Thyroid gland (tissue), 4 donors: ENCODE results near the gene ANO1. TPM values are rescaled to one million over a fixed set of nuclear protein-coding genes. Genes with fewer than 3 reads are reported as not detected.

Experiments used
- DNase-seq, 2 donors: peaks; one replicate each; pipeline ENCODE4 v3.0.0-alpha.2; 2019
- H3K27ac ChIP-seq, 3 donors: fragments of 200-600 bp; sonication (generic); 1 replicate in 2 of 3; 2 replicates in 1 of 3; pipeline ENCODE4 v1.5.1; 2016 to 2019; ENCODE audit warnings: mild to moderate bottlenecking in 1 of 3, moderate library complexity in 1 of 3
- H3K27me3 ChIP-seq: fragments of 200-600 bp; sonication (generic); one replicate; pipeline ENCODE4 v1.5.1; 2019
- H3K36me3 ChIP-seq, 2 donors: fragments of 200-600 bp; sonication (generic); one replicate each; pipeline ENCODE4 v1.5.1; 2016 to 2019
- H3K4me1 ChIP-seq, 2 donors: fragments of 200-600 bp; sonication (generic); one replicate each; pipeline ENCODE4 v1.5.1; 2017 to 2019
- H3K4me3 ChIP-seq, 3 donors: fragments of 200-600 bp; sonication (generic); replicated peaks in 1 of 3; 1 replicate in 2 of 3; 2 replicates in 1 of 3; pipeline ENCODE4 v1.5.1; 2016; ENCODE audit warnings: mild to moderate bottlenecking in 1 of 3
- H3K9me3 ChIP-seq: fragments of 200-600 bp; sonication (generic); one replicate; pipeline ENCODE4 v1.5.1; 2017
- POLR2A ChIP-seq, 2 donors: fragments of 450-650 bp; IDR thresholded peaks; one replicate each; pipeline ENCODE4 v1.6.1; 2017; ENCODE audit warnings: antibody characterized with exemption in 2 of 2, mild to moderate bottlenecking in 2 of 2, moderate library complexity in 1 of 2
- WGBS, 2 donors: methylation state at CpG; one replicate each; pipeline ENCODE4 v1.1.5; 2017; 5-methylcytosine and 5-hydroxymethylcytosine counted together
- intact Hi-C: fragments of 100-400 bp; cut with DNase I; formaldehyde crosslinking; loops from one replicate; pipeline ENCODE4 v1.15.1; 2023
- total RNA-seq, 4 donors: library from RNA; depleted of rRNA; stranded (reverse); fragments of >200 nt; gene quantifications; one replicate each; pipeline ENCODE4 v1.2.3, GENCODE V29; 2016
- TF ChIP-seq, protein P1 (sequence below), 6 experiments: fragments of 200-600 bp in 3 of 6; fragments of 450-650 bp in 3 of 6; sonication (generic) in 3 of 6; IDR thresholded peaks; one replicate each; pipeline ENCODE4 v1.5.1; 2016 to 2019; ENCODE audit warnings: antibody characterized with exemption in 6 of 6, mild to moderate bottlenecking in 2 of 6, inconsistent platforms in 1 of 6, moderate library complexity in 1 of 6

The ANO1 gene
- total RNA-seq, 4 donors from 2014 or later, result 25.8 to 56.2 (median 35.3) TPM

DNA sequence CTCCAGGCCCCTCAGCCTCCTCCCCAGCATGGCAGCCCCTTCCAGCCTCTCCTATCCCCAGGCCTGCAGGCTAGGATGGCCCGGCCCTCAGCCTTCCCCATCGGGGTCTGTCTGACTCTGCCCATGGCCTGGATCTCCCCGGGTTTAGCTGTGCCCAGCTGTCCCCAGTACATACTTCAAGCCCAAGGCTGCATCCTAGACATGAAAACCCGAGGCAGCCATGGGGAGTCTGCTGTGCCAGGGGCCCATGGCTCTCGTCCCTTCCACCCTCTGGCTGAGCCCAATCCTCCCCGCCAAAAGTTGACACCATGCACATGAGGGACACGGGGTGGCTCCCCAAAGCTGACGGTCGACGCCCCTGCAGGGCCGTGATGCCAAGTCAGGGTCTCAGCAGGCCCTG, 102.8 kb downstream of the ANO1 start:
- H3K27me3 ChIP-seq, result no peaks in the 10 kb centered on the region
- no peak overlapping the region for H3K27ac ChIP-seq
- no peak for TF ChIP-seq POLR2A (IDR thresholded peaks at IDR 0.05)
- TF ChIP-seq, protein P1, sequence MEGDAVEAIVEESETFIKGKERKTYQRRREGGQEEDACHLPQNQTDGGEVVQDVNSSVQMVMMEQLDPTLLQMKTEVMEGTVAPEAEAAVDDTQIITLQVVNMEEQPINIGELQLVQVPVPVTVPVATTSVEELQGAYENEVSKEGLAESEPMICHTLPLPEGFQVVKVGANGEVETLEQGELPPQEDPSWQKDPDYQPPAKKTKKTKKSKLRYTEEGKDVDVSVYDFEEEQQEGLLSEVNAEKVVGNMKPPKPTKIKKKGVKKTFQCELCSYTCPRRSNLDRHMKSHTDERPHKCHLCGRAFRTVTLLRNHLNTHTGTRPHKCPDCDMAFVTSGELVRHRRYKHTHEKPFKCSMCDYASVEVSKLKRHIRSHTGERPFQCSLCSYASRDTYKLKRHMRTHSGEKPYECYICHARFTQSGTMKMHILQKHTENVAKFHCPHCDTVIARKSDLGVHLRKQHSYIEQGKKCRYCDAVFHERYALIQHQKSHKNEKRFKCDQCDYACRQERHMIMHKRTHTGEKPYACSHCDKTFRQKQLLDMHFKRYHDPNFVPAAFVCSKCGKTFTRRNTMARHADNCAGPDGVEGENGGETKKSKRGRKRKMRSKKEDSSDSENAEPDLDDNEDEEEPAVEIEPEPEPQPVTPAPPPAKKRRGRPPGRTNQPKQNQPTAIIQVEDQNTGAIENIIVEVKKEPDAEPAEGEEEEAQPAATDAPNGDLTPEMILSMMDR (IDR thresholded peaks at IDR 0.05), result no peak
- H3K36me3 ChIP-seq, result no peaks in the 10 kb centered on the region
- DNase-seq, result no peak
- no peaks in the 10 kb centered on the region for H3K4me1 ChIP-seq
- H3K4me3 ChIP-seq, result no peak overlapping the region
- H3K9me3 ChIP-seq, result no peaks in the 10 kb centered on the region
- 88 to 91% methylated on average over 3 to 6 of the region's 11 CpGs for WGBS, 2 donors
- intact Hi-C loops, result no loop called here

DNA sequence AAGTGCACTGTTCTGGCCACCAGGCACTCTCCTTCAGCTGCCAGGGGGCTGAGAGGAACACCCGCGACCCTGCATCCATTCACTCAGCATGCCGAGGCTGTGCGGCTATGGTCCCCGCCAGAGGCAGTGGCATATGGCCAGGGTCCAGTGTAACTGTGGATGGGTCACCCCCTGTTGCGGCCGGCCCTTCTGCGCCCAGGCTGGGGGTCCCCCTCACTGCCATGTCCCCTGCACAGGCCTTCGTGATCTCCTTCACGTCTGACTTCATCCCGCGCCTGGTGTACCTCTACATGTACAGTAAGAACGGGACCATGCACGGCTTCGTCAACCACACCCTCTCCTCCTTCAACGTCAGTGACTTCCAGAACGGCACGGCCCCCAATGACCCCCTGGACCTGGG, 104.1 kb downstream of the ANO1 start:
- 93% methylated on average over 18 of the region's 18 CpGs for WGBS, 2 donors
- Histone ChIP-seq H3K27me3 (no peaks in the 10 kb centered on the region), H3K4me3 (no peak overlapping the region), H3K9me3 (no peaks in the 10 kb centered on the region), H3K27ac (no peak overlapping the region), H3K4me1 (no peaks in the 10 kb centered on the region), H3K36me3 (no peaks in the 10 kb centered on the region)
- no peak for DNase-seq
- intact Hi-C loops, result no loop called here
- TF ChIP-seq, protein P1 (IDR thresholded peaks at IDR 0.05), result no peak
- TF ChIP-seq POLR2A (IDR thresholded peaks at IDR 0.05), result no peak

DNA sequence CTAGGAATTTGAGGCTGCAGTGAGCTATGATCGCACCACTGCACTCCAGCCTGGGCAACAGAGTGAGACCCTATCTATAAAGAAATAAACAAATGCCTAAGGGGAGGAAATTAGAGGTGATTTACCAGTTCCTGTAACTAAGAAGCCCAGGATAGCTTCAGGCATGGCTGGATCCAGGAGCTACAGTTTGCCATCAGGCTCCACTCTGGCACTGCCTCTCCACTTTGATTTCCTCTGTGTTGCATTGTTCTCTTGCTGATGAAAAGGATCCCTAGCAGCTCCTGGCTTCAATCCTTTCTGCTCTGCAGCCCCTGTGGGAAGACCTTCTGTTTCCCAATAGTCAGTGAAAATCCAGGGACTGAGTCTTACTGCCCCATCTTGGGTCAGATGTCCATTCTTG, 104.9 kb downstream of the ANO1 start:
- no peaks in the 10 kb centered on the region for H3K9me3 ChIP-seq
- H3K36me3 ChIP-seq, result peaks cover 0 to 3% of the 10 kb centered on the region in 2 donors
- intact Hi-C loops, result no loop called here
- WGBS, 2 donors, result 100% methylated on average over 1 of the region's 1 CpG
- no peaks in the 10 kb centered on the region for H3K4me1 ChIP-seq
- no peak overlapping the region for H3K4me3 ChIP-seq
- DNase-seq, result no peak
- H3K27me3 ChIP-seq, result no peaks in the 10 kb centered on the region
- TF ChIP-seq, protein P1 (IDR thresholded peaks at IDR 0.05), result no peak
- no peak for TF ChIP-seq POLR2A (IDR thresholded peaks at IDR 0.05)
- no peak overlapping the region for H3K27ac ChIP-seq

DNA sequence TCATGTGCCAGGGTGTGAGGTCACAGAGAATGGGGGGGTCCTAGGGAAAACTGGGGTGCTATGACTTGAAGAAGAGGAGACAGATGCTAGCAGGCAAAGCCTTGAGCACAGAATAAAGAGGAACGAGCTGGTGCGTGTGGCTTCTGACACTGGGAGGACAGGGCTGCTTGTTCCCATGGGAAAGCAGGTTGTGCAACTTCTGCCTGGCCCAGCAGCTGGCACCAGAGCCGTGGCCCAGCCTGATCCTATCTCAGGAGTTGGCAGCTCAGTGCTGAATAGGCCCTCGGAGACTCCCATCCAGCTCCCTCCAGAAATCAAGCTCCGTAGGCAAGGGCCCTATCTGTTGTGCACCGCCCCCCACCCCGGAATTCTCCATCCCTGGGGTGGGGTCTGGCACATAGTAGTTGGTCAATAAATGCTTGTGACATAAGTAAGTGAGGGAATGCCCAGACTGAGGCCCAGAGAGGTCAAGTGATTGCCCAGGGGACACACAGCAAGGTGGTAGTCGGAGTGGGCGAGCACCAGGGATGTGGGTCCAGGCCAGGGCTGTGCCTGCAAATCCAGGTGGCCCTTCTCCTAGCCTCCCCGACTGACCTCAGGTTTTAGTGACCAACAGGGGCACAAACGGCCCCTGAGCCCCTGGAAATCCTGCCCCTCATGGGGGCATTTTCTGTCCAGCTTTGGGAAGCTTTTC, 105.5 kb downstream of the ANO1 start:
- 72 to 95% methylated on average over 6 to 7 of the region's 11 CpGs for WGBS, 2 donors
- Histone ChIP-seq H3K4me1 (no peaks in the 10 kb centered on the region), H3K4me3 (no peak overlapping the region), H3K27ac (no peak overlapping the region), H3K27me3 (no peaks in the 10 kb centered on the region), H3K36me3 (peaks cover 0 to 4% of the 10 kb centered on the region in 2 donors), H3K9me3 (no peaks in the 10 kb centered on the region)
- no peak for DNase-seq
- TF ChIP-seq, protein P1 (IDR thresholded peaks at IDR 0.05), result no peak
- no peak for TF ChIP-seq POLR2A (IDR thresholded peaks at IDR 0.05)
- intact Hi-C loops, result no loop called here

DNA sequence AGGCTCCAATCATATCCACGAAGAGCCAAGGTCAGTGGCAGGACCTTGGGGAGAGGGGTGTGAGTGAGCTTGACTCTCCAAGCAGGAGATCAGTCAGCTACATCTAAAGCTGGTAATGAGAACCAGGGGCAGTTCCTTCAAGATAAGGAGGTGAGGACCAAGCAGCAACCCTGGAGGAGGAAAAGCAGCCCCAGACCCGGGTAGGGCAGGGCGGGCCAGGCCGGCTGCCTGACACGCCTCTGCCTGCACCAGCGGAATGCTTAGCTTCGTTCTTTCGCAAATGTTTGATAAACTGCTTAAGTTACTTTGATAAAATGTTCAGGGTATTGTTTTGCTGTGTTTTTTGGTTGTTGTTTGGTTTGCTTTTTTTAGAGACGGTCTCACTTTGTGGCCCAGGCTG, 106.3 kb downstream of the ANO1 start:
- H3K9me3 ChIP-seq, result no peaks in the 10 kb centered on the region
- 88 to 91% methylated on average over 9 of the region's 9 CpGs for whole genome bisulfite sequencing, 2 donors
- no peak for DNase-seq
- no peaks in the 10 kb centered on the region for H3K27me3 ChIP-seq
- H3K4me3 ChIP-seq, result no peak overlapping the region
- no peak overlapping the region for H3K27ac ChIP-seq
- no peaks in the 10 kb centered on the region for H3K4me1 ChIP-seq
- H3K36me3 ChIP-seq, result peaks cover 0 to 4% of the 10 kb centered on the region in 2 donors
- intact Hi-C loops, result no loop called here
- TF ChIP-seq, protein P1 (IDR thresholded peaks at IDR 0.05), result no peak
- TF ChIP-seq POLR2A (IDR thresholded peaks at IDR 0.05), result no peak
